ENCODE results near the gene SLC30A3. TPM values are rescaled to one million over a fixed set of nuclear protein-coding genes. Genes with fewer than 3 reads are reported as not detected.

SLC30A3 gene
- total RNA-seq, 1 experiment from 2014 or later: 45.6 TPM

GRCh38 chr2:27294928-27295327 lies 32.1 kb upstream of the SLC30A3 start:
- intact Hi-C loops (cut with micrococcal nuclease; ENCODE audit: unreplicated experiment): no loop called here
- Histone ChIP-seq H3K4me1 (ENCODE audit: insufficient read depth, low read length, poor library complexity, severe bottlenecking) (peaks cover 11% of the 10 kb centered on the region), H3K27me3 (replicated peaks; ENCODE audit: insufficient read depth, low read depth, low read length, poor library complexity) (no peaks in the 10 kb centered on the region), H3K4me3 (ENCODE audit: low read depth, low read length, poor library complexity, severe bottlenecking) (no peak overlapping the region), H3K9me3 (ENCODE audit: low read depth, low read length, poor library complexity, severe bottlenecking) (no peaks in the 10 kb centered on the region), H3K36me3 (ENCODE audit: insufficient read depth, low read length, poor library complexity, severe bottlenecking) (no peaks in the 10 kb centered on the region), H3K27ac (ENCODE audit: low read depth, low read length, poor library complexity, severe bottlenecking) (no peak overlapping the region)
- POLR2A ChIA-PET (ENCODE audit: low non-redundant PET): no interaction called here
- CTCF ChIA-PET: interaction anchor here (0.7 kb wide), 1 partner anchor 11 kb away, joined by 10 read pairs; no protein-coding TSS in a partner anchor
- TF ChIP-seq CTCF (conservative IDR thresholded peaks at IDR 0.05; ENCODE audit: low read depth, low read length): no peak
- BruUV-seq (replicated peaks): no TSS peak
- DNase-seq (ENCODE audit: low spot score): no peak

GRCh38 chr2:27291865-27292264 lies 29.0 kb upstream of the SLC30A3 start:
- H3K36me3 ChIP-seq (ENCODE audit: insufficient read depth, low read length, poor library complexity, severe bottlenecking): no peaks in the 10 kb centered on the region
- ChIA-PET POLR2A (ENCODE audit: low non-redundant PET) (no interaction called here), CTCF (interaction anchor here (0.5 to 0.6 kb wide), 2 partner anchors 30 to 332 kb away, joined by 3 to 11 read pairs; no protein-coding TSS in a partner anchor)
- no peaks in the 10 kb centered on the region for H3K9me3 ChIP-seq (ENCODE audit: low read depth, low read length, poor library complexity, severe bottlenecking)
- H3K4me1 ChIP-seq (ENCODE audit: insufficient read depth, low read length, poor library complexity, severe bottlenecking): peaks cover 16% of the 10 kb centered on the region
- no peaks in the 10 kb centered on the region for H3K27me3 ChIP-seq (replicated peaks; ENCODE audit: insufficient read depth, low read depth, low read length, poor library complexity)
- BruUV-seq (replicated peaks): no TSS peak
- TF ChIP-seq EZH2 (IDR thresholded peaks at IDR 0.05; ENCODE audit: borderline replicate concordance, low read depth, low read length, poor library complexity, severe bottlenecking): no peak
- intact Hi-C loops (cut with micrococcal nuclease; ENCODE audit: unreplicated experiment): no loop called here
- H3K27ac ChIP-seq (ENCODE audit: low read depth, low read length, poor library complexity, severe bottlenecking): no peak overlapping the region
- no peak for DNase-seq (ENCODE audit: low spot score)
- no peak overlapping the region for H3K4me3 ChIP-seq (ENCODE audit: low read depth, low read length, poor library complexity, severe bottlenecking)

GRCh38 chr2:27290549-27290948 lies 27.7 kb upstream of the SLC30A3 start:
- ChIA-PET CTCF (no interaction called here), POLR2A (ENCODE audit: low non-redundant PET) (no interaction called here)
- TF ChIP-seq EZH2 (IDR thresholded peaks at IDR 0.05; ENCODE audit: borderline replicate concordance, low read depth, low read length, poor library complexity, severe bottlenecking): no peak
- TF ChIP-seq CTCF (conservative IDR thresholded peaks at IDR 0.05; ENCODE audit: low read depth, low read length): no peak
- no TSS peak for BruUV-seq (replicated peaks)
- intact Hi-C loops (cut with micrococcal nuclease; ENCODE audit: unreplicated experiment): no loop called here
- no peak overlapping the region for H3K27ac ChIP-seq (ENCODE audit: low read depth, low read length, poor library complexity, severe bottlenecking)
- H3K4me3 ChIP-seq (ENCODE audit: low read depth, low read length, poor library complexity, severe bottlenecking): no peak overlapping the region
- no peaks in the 10 kb centered on the region for H3K9me3 ChIP-seq (ENCODE audit: low read depth, low read length, poor library complexity, severe bottlenecking)
- peaks cover 16% of the 10 kb centered on the region for H3K4me1 ChIP-seq (ENCODE audit: insufficient read depth, low read length, poor library complexity, severe bottlenecking)
- no peaks in the 10 kb centered on the region for H3K36me3 ChIP-seq (ENCODE audit: insufficient read depth, low read length, poor library complexity, severe bottlenecking)
- DNase-seq (ENCODE audit: low spot score): no peak
- no peaks in the 10 kb centered on the region for H3K27me3 ChIP-seq (replicated peaks; ENCODE audit: insufficient read depth, low read depth, low read length, poor library complexity)

- no peaks in the 10 kb centered on the region for H3K27me3 ChIP-seq (replicated peaks; ENCODE audit: insufficient read depth, low read depth, low read length, poor library complexity)
- no TSS peak for BruUV-seq (replicated peaks)
- DNase-seq (ENCODE audit: low spot score): no peak
- H3K4me1 ChIP-seq (ENCODE audit: insufficient read depth, low read length, poor library complexity, severe bottlenecking): peaks cover 13% of the 10 kb centered on the region
- no peak overlapping the region for H3K4me3 ChIP-seq (ENCODE audit: low read depth, low read length, poor library complexity, severe bottlenecking)
- H3K9me3 ChIP-seq (ENCODE audit: low read depth, low read length, poor library complexity, severe bottlenecking): no peaks in the 10 kb centered on the region
- CTCF ChIA-PET: no interaction called here
- H3K27ac ChIP-seq (ENCODE audit: low read depth, low read length, poor library complexity, severe bottlenecking): no peak overlapping the region
- H3K36me3 ChIP-seq (ENCODE audit: insufficient read depth, low read length, poor library complexity, severe bottlenecking): no peaks in the 10 kb centered on the region
- intact Hi-C loops (cut with micrococcal nuclease; ENCODE audit: unreplicated experiment): no loop called here
- POLR2A ChIA-PET (ENCODE audit: low non-redundant PET): no interaction called here
- no peak for TF ChIP-seq EZH2 (IDR thresholded peaks at IDR 0.05; ENCODE audit: borderline replicate concordance, low read depth, low read length, poor library complexity, severe bottlenecking)
- TF ChIP-seq CTCF (conservative IDR thresholded peaks at IDR 0.05; ENCODE audit: low read depth, low read length): no peak
Measured at GRCh38 chr2:27288610-27289009, 25.8 kb upstream of the SLC30A3 start.

All from A673 (cell line).